Right lobe of liver (tissue), 6 donors: ENCODE data around the gene PMVK. TPM values are rescaled to one million over a fixed set of nuclear protein-coding genes. Genes with fewer than 3 reads are reported as not detected.

Experiments
- ATAC-seq, 4 donors: fragments of 200-7000 bp; cut with Tn5 transposase; one replicate each; pipeline ENCODE4 v1.9.1; 2020; ENCODE audit warnings: mild to moderate bottlenecking in 4 of 4, moderate library complexity in 4 of 4
- DNase-seq, 3 donors: peaks; one replicate each; pipeline ENCODE4 v3.0.0-alpha.2; 2020
- H3K27ac ChIP-seq, 3 donors: fragments of 200-600 bp; one replicate each; pipeline ENCODE4 v1.8.0; 2022
- H3K27me3 ChIP-seq, 2 donors: fragments of 200-600 bp; one replicate each; pipeline ENCODE4 v1.8.0; 2022
- H3K36me3 ChIP-seq, 4 donors: fragments of 200-600 bp; sonication (generic) in 1 of 4; one replicate each; pipeline versions ENCODE4 v1.5.1 to v1.8.0; 2017 to 2022; ENCODE audit warnings: control low read depth in 1 of 4
- H3K4me1 ChIP-seq, 4 donors: fragments of 200-600 bp; sonication (generic) in 1 of 4; one replicate each; pipeline versions ENCODE4 v1.5.1 to v1.8.0; 2017 to 2022; ENCODE audit warnings: control low read depth in 1 of 4
- H3K4me3 ChIP-seq, 3 donors: fragments of 200-600 bp; one replicate each; pipeline ENCODE4 v1.8.0; 2022
- H3K9me3 ChIP-seq, 4 donors: fragments of 200-600 bp; sonication (generic) in 1 of 4; one replicate each; pipeline versions ENCODE4 v1.5.1 to v1.8.0; 2017 to 2022; ENCODE audit warnings: control low read depth in 1 of 4
- CTCF ChIP-seq, 4 donors: fragments of 200-600 bp in 3 of 4; fragments of 450-650 bp in 1 of 4; IDR thresholded peaks; one replicate each; pipeline versions ENCODE4 v1.5.1 to v1.8.0; 2016 to 2022; ENCODE audit warnings: antibody characterized with exemption in 4 of 4, mild to moderate bottlenecking in 2 of 4
- POLR2A ChIP-seq: fragments of 450-650 bp; IDR thresholded peaks from one replicate; pipeline ENCODE4 v1.6.1; 2017; ENCODE audit warnings: antibody characterized with exemption, mild to moderate bottlenecking
- WGBS: methylation state at CpG from one replicate; pipeline ENCODE4 v1.1.6; 2018; ENCODE audit warnings: low coverage, low lambda C conversion rate; ENCODE audit not compliant: insufficient coverage; ENCODE audit errors: missing lambda C conversion rate; 5-methylcytosine and 5-hydroxymethylcytosine counted together
- intact Hi-C, 2 donors: fragments of 100-400 bp; cut with DNase I; formaldehyde crosslinking; loops; one replicate each; pipeline versions ENCODE4 v1.11.2 to v1.14.1; 2022
- long read RNA-seq: library from polyadenylated mRNA; unstranded; transcript quantifications from one replicate; pipeline ENCODE4 v2.0.0, GENCODE V29; 2019
- total RNA-seq, 6 experiments: library from RNA; depleted of rRNA in 2 of 6; stranded (reverse); fragments of >200 nt in 2 of 6; fragmentation: NEBNext Ultra II Directional in 3 of 6; extraction: Animal tissue kit (Norgen Biotek cat#: 25700) in 3 of 6; gene quantifications; one replicate each; pipeline versions ENCODE4 v1.1.0 to v1.2.4, GENCODE V29; 2016 to 2023
- donor health status: DM: no; HTN: yes; CAD: no.
- donor health status: DM: no; HTN: no; CAD: no.
- donor health status: DM: no; HTN: no; CAD: no.
- donor health status: DM: no; HTN: yes; CAD: no.
- donor health status: DM: no; HTN: yes; CAD: no.

Gene PMVK
- 10 to 100 TPM; 16.9 to 34.5 (median 29.2) TPM for total RNA-seq
- long read RNA-seq, transcript PMVK-201 (5 exons, 1,280 nt), result major isoform, 19 of 22 reads
- long read RNA-seq, partial matches to known transcripts, result 2 of 22 reads
- long read RNA-seq, other reads (novel, unspliced or antisense), result 1 of 22 reads

- Histone ChIP-seq H3K27me3 (no peaks in the 10 kb centered on the region), H3K4me3 (peak within 1 kb of the TSS; percentile 60 to 76 (median 68)), H3K36me3 (no peaks in the 10 kb centered on the region), H3K9me3 (no peaks in the 10 kb centered on the region), H3K4me1 (peaks cover 0 to 28% (median 8%) of the 10 kb centered on the region in 4 donors), H3K27ac (peak within 1 kb of the TSS; percentile 99 to 100 (median 99))
- DNase-seq (peak; percentile 95 to 98 (median 98)), ATAC-seq (peak; percentile 86 to 89 (median 86))
- TF ChIP-seq CTCF (IDR thresholded peaks at IDR 0.05), result peak in 3 of 4 donors; percentile 37 to 54 (median 47)
- TF ChIP-seq POLR2A, result peak; percentile 92
- intact Hi-C loops, result no loop called here
- 0% methylated on average over 21 of the region's 45 CpGs for WGBS
Measured at GRCh38 chr1:154936555-154937084, at the start of gene PMVK. TSS of gene PMVK (minus strand) at chr1:154936719. CDS start at chr1:154936685, 34 bp downstream.

GRCh38 chr1:154983776-154984466, 47.4 kb upstream of the PMVK start:
- WGBS, result 20% methylated on average over 14 of the region's 17 CpGs
- no peaks in the 10 kb centered on the region for H3K27me3 ChIP-seq
- DNase-seq, result peak in 1 of 3 donors; percentile 42
- H3K4me1 ChIP-seq, result peaks cover 0 to 28% (median 4%) of the 10 kb centered on the region in 4 donors
- H3K27ac ChIP-seq, result peak overlapping the region in 2 of 3 donors; percentile 1 to 58
- H3K36me3 ChIP-seq, result peaks cover 0 to 10% (median 0%) of the 10 kb centered on the region in 4 donors
- H3K4me3 ChIP-seq, result peak overlapping the region; percentile 55 to 83 (median 75)
- H3K9me3 ChIP-seq, result no peaks in the 10 kb centered on the region
- no peak for ATAC-seq
- intact Hi-C loops, result loop anchor here in 1 of 2 donors (10.0 kb wide), 1 partner anchor 71 kb away; the partner anchor contains the start of gene ADAM15
- TF ChIP-seq CTCF (IDR thresholded peaks at IDR 0.05) (no peak), POLR2A (no peak)

- peak within 1 kb of the TSS; percentile 1 to 58 (median 35) for H3K27ac ChIP-seq
- WGBS, result 0% methylated on average over 26 of the region's 26 CpGs
- peak; percentile 94 to 99 (median 96) for DNase-seq
- peaks cover 0 to 26% (median 4%) of the 10 kb centered on the region in 4 donors for H3K4me1 ChIP-seq
- H3K9me3 ChIP-seq, result no peaks in the 10 kb centered on the region
- intact Hi-C loops, result loop anchor here in 1 of 2 donors (10.0 kb wide), 1 partner anchor 72 kb away; the partner anchor contains the start of gene ADAM15
- H3K4me3 ChIP-seq, result peak within 1 kb of the TSS; percentile 55 to 83 (median 75)
- H3K36me3 ChIP-seq, result peaks cover 0 to 11% (median 2%) of the 10 kb centered on the region in 4 donors
- TF ChIP-seq POLR2A, result peak; percentile 32
- no peak for TF ChIP-seq CTCF (IDR thresholded peaks at IDR 0.05)
- peak; percentile 98 to 99 (median 98) for ATAC-seq
- H3K27me3 ChIP-seq, result no peaks in the 10 kb centered on the region
Measured at GRCh38 chr1:154982897-154983648, 46.6 kb upstream of the PMVK start, which contains the start of gene FLAD1. TSS of gene FLAD1 (plus strand) at chr1:154983344. CDS start at chr1:154983695, 351 bp downstream.

- intact Hi-C loops, result loop anchor here in 1 of 2 donors (10.0 kb wide), 1 partner anchor 72 kb away; the partner anchor contains the start of gene ADAM15
- no peak overlapping the region for H3K27ac ChIP-seq
- H3K4me1 ChIP-seq, result peaks cover 0 to 20% (median 4%) of the 10 kb centered on the region in 4 donors
- no peak for ATAC-seq
- TF ChIP-seq POLR2A (no peak), CTCF (IDR thresholded peaks at IDR 0.05) (no peak)
- no peak for DNase-seq
- no peaks in the 10 kb centered on the region for H3K27me3 ChIP-seq
- H3K9me3 ChIP-seq, result no peaks in the 10 kb centered on the region
- H3K4me3 ChIP-seq, result peak overlapping the region in 1 of 3 donors; percentile 55
- 65% methylated on average over 5 of the region's 6 CpGs for whole genome bisulfite sequencing
- H3K36me3 ChIP-seq, result peaks cover 0 to 12% (median 4%) of the 10 kb centered on the region in 4 donors
Measured at GRCh38 chr1:154982341-154982740, 45.8 kb upstream of the PMVK start.
